Pulmonary artery endothelial cell (primary cell): ENCODE results near the gene PRKAR1B. TPM values are rescaled to one million over a fixed set of nuclear protein-coding genes. Genes with fewer than 3 reads are reported as not detected.

ENCODE experiments used
- DNase-seq: peaks from one replicate; pipeline ENCODE4 v3.0.0-alpha.2; 2011; ENCODE audit warnings: low read depth, low spot score
- total RNA-seq: library from RNA; depleted of rRNA; stranded (reverse); fragments of >200 nt; gene quantifications from 2 replicates; pipeline ENCODE4 v1.2.3, GENCODE V29; 2014

The PRKAR1B gene
- total RNA-seq, 1 donor from 2014 or later, result 24.5 TPM

- no peak for DNase-seq
Observed at GRCh38 chr7:593324-594115, 133.6 kb downstream of the PRKAR1B start.

- DNase-seq, result no peak
Observed at GRCh38 chr7:591856-592628, 135.0 kb downstream of the PRKAR1B start.

DNA sequence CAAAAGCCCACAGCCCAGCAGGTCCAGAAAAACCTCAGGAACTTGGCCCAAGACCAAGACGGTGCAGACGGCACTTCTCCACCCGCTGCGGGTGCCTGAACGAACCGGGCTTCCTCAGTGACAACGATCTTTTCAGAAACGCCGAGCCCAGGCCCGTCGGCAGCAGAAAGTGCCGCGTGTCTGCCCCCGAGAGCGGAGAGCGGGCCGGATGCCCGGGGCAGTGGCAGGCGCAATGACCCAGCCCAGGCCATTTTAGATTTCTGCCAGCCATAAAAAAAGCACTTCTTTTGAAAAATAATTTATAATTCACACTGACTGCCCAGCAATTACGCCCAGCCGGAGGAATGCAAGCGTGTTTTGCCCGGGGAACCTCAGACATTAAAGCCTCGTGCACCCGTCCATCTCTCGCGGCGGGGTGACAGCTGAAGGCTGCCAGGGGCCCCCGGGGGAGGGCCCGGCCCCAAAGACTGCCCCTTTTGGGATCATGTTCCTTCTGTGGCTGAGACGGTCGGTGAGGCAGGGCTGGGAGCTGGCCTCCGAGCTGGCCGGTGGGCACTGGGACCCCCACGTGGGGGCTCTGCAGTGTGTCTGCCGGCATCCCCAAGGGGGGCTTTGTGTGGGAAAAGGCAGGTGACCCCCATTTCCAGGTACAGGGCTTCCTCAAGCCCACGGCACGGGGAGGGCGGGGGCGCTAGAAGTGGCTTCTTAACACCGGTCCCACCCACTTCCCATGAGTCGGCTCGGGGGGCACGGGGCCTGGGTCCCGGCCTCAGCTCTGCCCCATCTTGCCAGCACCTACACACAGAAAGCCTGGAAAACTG lies 136.1 kb downstream of the PRKAR1B start:
- no peak for DNase-seq

DNA sequence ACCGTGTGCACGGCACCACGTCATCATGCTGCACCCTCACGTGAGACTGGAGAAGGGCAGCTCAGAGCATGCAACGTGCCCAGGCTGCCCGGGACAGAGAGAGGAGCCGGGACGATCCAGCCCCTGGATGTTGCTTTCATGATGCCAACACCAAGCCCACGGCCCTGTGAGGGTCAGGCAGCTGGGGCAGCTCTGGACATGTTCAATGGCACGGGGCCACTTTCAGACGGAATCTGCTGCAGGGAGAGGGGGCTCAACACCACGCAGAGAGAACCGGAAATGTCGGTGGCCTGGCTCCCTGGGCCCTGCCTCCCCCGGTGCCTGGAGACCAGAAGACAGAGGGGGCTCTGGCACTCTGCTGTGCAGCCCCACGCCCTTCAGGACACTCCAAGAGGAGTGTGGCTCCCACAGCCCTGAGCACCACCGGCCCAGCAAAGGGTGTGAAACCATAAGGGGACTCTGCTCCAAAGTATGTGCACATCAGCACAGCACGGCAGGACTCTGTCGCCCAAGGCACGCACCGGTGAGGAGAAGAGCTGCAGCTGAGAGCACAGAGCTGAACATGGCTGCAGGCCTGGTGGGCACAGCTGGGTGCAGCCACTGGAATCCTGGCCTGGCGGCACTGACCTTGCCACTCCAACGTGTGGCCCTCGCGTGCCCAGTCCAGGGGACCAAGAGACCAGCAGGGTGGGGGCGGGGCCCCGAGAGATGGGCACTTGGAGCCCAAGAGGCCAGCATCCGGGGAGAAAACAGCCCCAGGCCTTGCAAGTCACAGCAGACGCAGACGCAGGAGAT lies 137.1 kb downstream of the PRKAR1B start:
- DNase-seq, result no peak

GRCh38 chr7:587767-588166 lies 139.3 kb downstream of the PRKAR1B start:
- no peak for DNase-seq

DNA sequence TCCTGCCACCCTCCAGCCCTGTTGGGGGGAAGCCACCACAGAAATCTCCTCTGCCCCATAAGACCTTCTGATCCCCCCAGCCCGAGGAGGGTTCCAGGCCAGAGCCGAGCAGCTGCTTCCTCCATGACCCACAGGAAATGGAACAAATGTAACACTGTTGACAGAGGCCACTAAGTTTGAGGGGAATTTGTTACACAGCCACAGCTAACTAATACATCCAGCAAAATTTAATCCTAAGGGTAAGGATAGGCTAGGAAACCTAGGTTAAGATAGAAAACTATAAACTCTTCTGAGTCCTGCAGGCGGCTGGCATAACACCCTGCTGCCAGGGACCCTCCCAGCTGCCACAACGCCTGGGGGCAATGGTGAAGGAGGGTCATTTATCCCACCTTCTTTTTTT lies 140.6 kb downstream of the PRKAR1B start:
- DNase-seq, result no peak

DNA sequence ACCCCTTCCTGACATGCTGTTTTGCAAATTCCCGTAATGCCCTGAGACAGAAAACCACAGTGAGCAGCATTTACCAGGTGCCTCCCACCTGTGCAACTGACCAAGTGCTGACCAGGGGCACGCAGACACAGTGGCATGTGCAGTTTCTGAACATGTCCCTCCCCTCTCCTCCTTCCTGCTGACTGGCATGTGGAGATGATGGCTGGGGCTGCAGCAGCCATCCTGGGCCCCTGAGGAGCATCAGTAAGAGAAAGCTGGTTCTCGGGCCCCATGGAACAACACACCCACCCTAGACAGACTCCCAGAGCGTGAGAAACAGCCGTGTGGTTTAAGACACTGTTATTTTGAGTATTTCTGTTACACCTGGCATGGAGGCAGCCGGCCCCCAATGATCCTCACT lies 141.2 kb downstream of the PRKAR1B start:
- no peak for DNase-seq

DNA sequence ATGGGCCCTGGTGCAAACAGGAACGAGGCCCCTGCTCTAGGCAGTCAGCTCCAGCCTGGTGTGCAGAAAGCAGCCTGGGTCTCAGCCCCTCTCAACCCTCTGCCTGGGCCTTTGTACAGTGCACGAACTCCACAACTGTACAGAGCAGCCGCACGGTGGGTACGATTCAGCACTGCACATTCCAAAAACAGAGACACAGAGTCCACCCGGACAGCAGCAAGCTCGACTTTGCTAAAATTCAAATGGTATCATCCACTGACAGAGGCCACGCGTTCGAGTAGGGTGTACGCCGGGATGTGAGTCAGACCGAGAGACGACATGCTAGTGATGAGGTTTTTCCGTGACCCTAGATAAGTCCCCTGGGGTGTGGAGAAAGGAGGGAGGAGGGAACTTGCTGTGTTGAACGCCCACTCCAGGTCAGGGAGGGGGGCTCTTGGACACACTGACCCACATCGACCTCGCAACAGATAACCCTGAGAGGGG lies 141.8 kb downstream of the PRKAR1B start:
- no peak for DNase-seq

DNA sequence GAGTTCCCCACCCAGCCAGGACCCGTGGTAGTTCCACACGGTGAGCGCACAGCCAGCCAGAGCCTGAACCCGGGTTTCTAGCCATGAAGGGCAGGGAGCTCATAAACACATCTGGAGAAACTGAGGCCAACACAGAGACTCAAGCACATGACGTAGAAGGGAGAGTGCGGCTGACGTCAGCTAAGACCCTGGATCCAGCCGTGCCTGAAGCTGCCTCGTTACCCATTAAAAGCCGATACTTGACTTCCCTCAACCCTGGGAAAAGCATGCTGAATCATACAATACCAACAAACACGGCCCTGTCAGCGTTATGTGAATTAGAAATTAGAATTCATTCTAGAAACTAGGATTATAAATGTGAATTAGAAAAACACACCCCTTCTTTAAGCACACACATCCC lies 142.3 kb downstream of the PRKAR1B start:
- DNase-seq, result no peak

- DNase-seq, result no peak
Observed at GRCh38 chr7:584122-584465, 143.0 kb downstream of the PRKAR1B start.

- DNase-seq, result no peak
Observed at GRCh38 chr7:583410-584121, 143.5 kb downstream of the PRKAR1B start.

DNA sequence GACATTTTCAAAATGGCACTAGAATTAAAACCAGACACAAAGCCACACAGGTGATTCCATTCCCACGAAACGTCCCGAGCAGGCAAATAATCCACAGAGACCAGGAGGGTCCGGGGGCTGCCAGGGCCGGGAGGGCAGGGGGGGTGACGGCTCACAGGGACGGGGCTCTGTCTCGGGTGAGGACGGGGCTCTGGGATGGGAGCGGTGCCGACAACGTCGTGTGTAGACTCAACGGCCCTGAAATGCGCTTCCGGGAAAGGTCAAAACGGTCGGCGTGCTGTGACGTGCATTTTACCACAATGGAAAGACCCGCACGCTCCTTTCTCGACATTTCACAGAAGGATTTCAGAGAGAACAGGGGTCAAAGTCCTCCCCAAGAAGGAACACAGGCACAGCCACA lies 144.2 kb downstream of the PRKAR1B start:
- DNase-seq, result no peak

DNA sequence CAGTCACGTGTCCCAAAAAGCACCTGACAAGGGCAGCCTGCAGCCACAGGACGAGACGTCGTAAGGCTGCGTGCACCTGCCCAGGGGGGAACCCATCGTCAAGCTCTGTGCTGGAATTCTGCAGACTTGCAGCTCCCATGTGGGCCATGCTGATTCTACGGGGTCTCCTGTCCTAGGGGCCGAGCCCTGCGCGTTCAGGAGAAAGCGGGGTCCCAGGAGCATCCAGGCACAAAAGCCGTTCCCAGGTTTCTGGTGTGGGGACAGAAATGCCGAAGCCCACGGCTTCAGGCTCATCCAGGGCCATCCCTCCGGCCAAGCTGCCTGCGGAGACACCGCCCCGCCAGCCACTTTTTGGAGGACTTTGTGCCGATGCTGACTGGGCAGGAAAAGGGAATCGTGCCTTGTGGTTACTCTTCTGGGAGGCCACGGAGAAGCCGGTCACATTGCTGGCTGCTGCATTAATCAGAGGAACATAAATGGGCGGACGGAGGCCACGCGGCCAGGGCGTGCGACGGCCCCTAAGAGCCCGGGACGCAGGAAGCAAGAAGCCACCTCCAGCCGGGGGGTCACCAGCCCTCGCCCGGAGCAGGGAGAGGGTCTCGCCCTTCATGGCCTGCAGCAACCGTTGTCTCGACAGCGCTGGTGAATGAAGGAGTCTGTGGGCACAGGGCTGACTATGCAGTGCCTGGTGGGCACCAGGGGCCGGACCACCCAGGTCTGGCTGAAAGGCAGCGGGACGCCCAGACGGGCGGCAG lies 144.8 kb downstream of the PRKAR1B start:
- no peak for DNase-seq

GRCh38 chr7:578386-578785 lies 148.7 kb downstream of the PRKAR1B start:
- no peak for DNase-seq

DNA sequence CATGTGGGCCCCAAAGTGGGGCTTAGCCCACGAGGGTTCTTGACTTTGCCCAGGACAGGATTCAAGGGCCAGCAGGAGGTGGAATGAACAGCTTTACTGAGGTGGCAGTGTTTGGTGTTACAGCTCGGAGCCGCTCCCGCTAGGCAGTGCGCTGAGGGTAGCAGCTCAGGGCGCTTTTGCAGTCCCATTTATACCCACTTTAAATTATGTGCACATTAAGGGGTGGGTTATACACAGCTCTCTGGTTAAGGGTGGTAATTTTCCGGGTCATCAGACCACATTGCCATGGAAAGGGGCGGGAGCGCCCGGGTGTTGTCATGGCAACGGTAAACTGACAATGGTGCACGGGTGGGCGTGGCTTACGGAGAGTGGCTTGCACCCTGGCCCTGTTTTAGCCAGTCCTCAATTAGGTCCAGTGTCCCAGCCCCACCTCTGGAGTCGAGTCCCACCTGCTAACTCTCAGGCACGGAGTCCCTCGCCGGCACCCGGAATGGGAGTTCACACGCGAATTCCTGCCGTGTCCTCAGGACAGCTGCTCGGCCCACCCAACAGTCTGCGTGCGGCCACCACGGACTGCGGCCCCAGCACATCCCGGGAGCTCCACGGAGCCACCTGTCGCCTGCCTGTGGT lies 149.2 kb downstream of the PRKAR1B start:
- no peak for DNase-seq

DNA sequence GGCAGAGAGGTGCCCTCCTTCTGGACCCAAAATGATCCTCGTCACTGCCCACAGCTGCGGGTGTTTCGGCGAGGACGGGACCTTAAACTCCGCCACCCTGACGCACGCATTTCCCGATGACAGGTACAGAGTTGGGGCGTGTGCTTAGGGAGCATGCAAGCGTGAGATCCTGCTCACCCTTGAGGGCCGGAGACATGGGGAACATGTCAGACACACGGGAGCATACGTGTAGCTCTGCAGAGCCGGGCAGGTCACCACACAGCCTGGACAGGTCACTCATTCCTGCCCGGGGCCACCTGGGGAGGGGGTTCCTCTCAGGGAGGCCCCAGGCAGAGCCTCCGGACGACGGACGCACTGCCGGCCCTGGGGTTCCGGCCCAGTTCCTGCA lies 149.8 kb downstream of the PRKAR1B start:
- DNase-seq, result no peak

DNA sequence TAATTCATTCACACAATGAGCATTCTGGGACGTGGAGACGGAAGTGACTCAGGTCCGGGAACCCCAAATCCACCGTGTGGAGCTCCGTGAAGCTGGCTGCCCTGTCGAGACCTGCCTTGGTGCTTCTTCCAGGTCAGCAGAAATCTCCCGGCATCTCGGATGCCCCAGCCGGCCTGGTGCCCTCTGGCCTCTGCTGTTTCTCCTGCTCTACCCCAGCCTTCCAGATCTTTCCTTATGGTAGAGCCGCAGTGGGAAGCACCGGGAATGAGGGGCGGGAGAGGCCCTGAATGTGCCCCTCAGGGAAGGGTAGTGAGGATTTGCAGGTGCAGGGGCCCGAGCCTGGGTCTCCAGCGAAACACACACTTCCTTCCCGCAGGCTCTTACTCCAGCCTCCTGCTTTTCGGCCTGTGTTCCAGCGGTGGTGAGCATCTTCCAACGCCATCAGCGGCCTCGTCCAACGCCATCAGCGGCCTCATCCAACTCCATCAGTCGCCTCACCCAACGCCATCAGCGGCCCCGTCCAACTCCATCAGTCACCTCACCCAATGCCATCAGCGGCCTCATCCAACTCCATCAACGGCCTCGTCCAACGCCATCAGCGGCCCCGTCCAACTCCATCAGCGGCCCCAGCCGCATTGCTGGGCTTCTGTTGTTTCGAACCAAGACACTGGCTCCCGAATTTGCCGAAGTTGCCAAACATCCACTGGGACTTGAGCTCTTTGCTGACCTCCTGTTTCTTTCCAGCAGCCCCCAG lies 150.4 kb downstream of the PRKAR1B start:
- no peak for DNase-seq
